ENCODE data around the gene CMTM5. TPM values are rescaled to one million over a fixed set of nuclear protein-coding genes. Genes with fewer than 3 reads are reported as not detected.

CMTM5 gene
- polyA plus RNA-seq, 1 donor from 2014 or later: 0.80 TPM

DNA sequence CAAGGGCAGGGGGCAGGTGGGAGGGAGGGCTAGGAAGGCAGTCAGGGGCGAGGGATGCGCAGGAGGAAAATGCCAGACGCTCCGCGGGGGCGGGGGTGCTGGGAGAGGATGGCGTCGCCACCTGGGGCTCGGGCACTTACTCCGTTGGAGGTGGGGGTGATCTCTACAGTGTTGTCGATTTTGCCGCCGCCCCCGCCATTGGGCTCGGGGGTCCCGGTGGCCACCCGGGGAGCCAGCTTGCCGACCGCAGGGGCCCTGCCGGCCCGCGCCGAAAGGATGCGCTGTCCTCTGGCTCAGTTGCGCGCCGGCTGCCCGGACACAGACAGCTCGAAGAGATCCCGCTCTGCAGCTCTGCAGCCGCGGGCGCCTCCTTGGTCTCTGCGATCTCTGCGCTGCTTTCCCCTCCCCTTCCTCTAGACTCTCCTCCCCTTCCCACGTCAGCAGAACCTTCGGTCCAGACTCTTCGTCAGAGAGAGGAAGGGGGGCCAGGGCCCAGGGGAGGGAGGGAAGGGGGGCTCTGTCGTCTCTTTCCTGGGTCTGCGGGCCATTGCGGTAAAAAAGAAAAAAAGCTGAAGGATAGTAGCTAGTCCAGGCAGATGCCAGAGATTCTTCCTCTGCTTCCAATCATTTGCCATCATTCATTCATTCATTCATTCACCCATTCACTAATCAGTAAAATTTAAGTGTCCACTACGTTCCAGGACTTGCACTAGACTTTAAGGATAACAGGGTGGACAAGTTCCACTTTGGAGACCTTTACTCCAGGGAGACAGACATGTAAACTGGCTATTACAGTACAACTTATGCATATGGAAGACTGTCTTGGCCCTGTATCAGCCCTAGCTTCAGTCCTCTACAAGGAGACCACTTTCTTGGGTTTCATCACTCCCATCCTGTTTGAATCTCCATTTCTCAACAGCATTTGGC lies 24.1 kb upstream of the CMTM5 start, which contains the start of gene SLC22A17:
SLC22A17 (minus strand) TSS at position 382 of the 927 bp plus-strand sequence.
- Mint-ChIP-seq H3K4me1 (peaks cover 7 to 10% (median 9%) of the 10 kb centered on the region in 3 donors), H3K36me3 (no peaks in the 10 kb centered on the region), H3K27ac (no peak within 1 kb of the TSS), H3K9me3 (no peaks in the 10 kb centered on the region), H3K27me3 (peaks cover 48% of the 10 kb centered on the region), H3K4me3 (peak within 1 kb of the TSS; percentile 64 to 82 (median 74))

DNA sequence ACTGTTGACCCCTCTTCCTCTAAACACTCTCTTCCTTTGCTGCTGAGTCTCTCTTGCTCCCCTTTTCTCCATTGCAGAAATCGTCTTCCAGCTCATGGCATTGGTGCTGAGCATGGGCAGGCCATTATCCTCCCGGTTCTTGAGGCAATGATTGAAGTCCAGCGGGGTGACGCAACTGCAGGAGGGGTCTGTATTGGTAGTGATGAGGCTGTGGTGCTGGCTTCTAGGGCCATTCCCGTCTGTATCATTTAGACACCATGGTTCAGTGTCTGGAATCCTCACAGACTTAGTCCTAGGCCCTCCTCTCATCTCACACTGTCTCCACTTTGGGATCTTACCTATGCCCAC lies 23.4 kb upstream of the CMTM5 start:
- H3K27ac Mint-ChIP-seq: no peak overlapping the region
- H3K4me3 Mint-ChIP-seq: peak overlapping the region; percentile 64 to 82 (median 74)
- H3K9me3 Mint-ChIP-seq: no peaks in the 10 kb centered on the region
- H3K36me3 Mint-ChIP-seq: no peaks in the 10 kb centered on the region
- peaks cover 7 to 10% (median 9%) of the 10 kb centered on the region in 3 donors for H3K4me1 Mint-ChIP-seq
- peaks cover 48% of the 10 kb centered on the region for H3K27me3 Mint-ChIP-seq

DNA sequence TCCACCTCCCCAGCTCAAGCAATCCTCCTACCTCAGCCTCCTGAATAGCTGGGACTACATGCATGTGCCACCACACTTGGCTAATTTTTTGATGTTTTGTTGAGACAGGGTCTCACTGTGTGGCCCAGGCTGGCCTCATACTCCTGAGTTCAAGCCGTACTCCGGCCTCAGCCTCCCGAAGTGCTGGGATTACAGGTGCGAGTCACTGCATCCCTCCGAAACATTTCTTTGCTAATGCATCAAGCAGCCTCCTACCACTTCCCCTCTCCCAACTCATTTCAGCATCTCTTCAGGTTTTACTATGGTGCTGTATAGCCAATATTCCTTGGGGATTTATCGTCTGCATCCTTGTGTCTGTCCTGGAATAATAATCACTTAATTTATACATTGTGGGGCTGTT lies 21.9 kb upstream of the CMTM5 start:
- no peak overlapping the region for H3K4me3 Mint-ChIP-seq
- no peaks in the 10 kb centered on the region for H3K9me3 Mint-ChIP-seq
- H3K4me1 Mint-ChIP-seq: peaks cover 7 to 10% (median 9%) of the 10 kb centered on the region in 3 donors
- H3K27me3 Mint-ChIP-seq: peaks cover 49% of the 10 kb centered on the region
- H3K27ac Mint-ChIP-seq: no peak overlapping the region
- no peaks in the 10 kb centered on the region for H3K36me3 Mint-ChIP-seq

DNA sequence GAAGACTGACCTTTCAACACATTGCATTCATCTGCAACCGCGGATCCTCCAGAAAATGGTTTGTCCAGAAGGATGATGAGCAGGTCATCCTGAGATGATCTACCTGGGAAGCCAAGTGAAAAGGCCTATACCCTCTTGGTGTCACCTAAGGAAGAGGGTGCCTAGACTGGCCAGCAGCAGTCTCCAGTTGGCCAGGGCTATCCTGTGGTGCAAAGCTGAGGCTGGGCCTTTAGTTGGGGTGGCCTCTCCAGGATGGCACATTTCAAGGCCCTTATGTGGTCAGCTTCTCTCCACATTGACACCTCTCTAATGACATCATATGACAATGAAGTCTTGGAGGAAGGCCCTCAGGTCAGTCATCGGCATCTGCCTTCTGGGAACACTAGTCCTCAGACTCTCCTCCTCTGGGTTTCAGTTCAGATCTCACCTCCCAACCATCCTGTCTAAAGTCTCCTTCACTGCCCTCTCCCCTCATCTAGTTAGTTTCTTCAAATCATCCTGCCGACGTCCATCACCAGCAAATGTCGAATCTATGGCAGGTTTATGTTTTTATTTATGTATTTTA lies 20.9 kb upstream of the CMTM5 start:
- H3K4me1 Mint-ChIP-seq: peaks cover 4 to 10% (median 9%) of the 10 kb centered on the region in 3 donors
- peaks cover 46% of the 10 kb centered on the region for H3K27me3 Mint-ChIP-seq
- no peaks in the 10 kb centered on the region for H3K9me3 Mint-ChIP-seq
- H3K4me3 Mint-ChIP-seq: no peak overlapping the region
- no peaks in the 10 kb centered on the region for H3K36me3 Mint-ChIP-seq
- H3K27ac Mint-ChIP-seq: no peak overlapping the region

DNA sequence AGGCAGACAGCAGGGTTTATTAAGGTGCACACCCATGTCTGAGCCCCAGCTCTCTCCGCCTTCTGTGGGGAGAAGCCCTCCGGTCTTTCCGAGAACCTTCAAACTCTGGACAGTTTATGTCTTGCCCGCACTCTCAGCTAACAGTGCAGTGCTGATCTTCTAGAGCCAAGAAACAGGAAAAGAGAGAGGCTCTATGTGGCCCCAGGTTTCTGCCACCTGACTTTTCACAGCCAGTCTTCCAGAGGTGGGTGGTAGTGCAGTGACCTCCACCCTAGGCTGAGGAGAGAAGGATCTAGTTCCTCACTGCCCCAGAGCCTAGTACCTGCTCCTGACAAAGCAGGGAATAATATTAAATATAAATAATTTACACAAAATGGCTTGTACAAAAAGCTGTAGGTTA lies 20.2 kb upstream of the CMTM5 start:
- Mint-ChIP-seq H3K4me1 (peaks cover 2 to 6% (median 4%) of the 10 kb centered on the region in 3 donors), H3K27me3 (peaks cover 44% of the 10 kb centered on the region), H3K27ac (no peak overlapping the region), H3K4me3 (no peak overlapping the region), H3K36me3 (no peaks in the 10 kb centered on the region), H3K9me3 (no peaks in the 10 kb centered on the region)

DNA sequence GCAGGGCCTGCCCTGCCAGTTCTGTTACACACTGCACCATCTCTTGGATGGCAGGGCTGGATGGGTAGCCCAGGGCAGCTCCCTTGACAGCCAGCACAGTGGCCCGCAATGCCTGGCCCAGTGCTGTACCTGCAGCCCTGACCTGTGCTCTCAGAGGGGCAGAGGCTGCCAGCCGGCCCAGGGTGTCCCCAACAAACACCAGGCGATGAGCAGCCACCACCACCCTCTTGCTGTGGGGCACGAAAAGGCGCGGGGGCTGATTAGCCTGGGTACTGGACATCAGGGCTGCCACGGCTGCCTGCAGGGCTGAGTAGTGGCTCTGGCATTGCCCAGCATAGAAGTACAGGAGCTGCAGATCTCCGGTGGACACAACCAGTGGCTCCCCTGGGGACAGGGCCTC lies 19.6 kb upstream of the CMTM5 start:
- H3K4me3 Mint-ChIP-seq: no peak overlapping the region
- peaks cover 2 to 6% (median 4%) of the 10 kb centered on the region in 3 donors for H3K4me1 Mint-ChIP-seq
- H3K9me3 Mint-ChIP-seq: no peaks in the 10 kb centered on the region
- H3K36me3 Mint-ChIP-seq: no peaks in the 10 kb centered on the region
- H3K27ac Mint-ChIP-seq: no peak overlapping the region
- peaks cover 44% of the 10 kb centered on the region for H3K27me3 Mint-ChIP-seq

DNA sequence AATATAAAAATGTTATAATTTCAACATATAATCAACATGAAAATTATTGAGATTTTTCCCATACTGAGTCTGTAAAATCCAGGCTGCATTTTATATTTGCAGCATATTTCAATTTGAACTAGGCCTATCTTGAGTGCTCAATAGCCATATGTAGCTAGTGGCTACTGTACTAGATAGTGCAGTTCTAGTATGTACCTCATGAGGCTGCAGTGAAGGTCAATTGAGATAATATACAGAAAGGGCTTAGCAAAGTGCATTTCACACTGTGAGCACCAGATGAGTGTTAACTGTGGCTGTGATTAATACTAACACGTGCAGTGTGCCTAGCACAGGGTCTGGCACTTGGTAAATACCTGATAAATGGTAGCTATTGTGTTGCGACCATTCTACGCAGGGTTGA lies 18.8 kb upstream of the CMTM5 start:
- Mint-ChIP-seq H3K9me3 (no peaks in the 10 kb centered on the region), H3K36me3 (no peaks in the 10 kb centered on the region), H3K4me3 (no peak overlapping the region), H3K27ac (no peak overlapping the region), H3K27me3 (peaks cover 41% of the 10 kb centered on the region), H3K4me1 (peaks cover 2 to 6% (median 2%) of the 10 kb centered on the region in 3 donors)

DNA sequence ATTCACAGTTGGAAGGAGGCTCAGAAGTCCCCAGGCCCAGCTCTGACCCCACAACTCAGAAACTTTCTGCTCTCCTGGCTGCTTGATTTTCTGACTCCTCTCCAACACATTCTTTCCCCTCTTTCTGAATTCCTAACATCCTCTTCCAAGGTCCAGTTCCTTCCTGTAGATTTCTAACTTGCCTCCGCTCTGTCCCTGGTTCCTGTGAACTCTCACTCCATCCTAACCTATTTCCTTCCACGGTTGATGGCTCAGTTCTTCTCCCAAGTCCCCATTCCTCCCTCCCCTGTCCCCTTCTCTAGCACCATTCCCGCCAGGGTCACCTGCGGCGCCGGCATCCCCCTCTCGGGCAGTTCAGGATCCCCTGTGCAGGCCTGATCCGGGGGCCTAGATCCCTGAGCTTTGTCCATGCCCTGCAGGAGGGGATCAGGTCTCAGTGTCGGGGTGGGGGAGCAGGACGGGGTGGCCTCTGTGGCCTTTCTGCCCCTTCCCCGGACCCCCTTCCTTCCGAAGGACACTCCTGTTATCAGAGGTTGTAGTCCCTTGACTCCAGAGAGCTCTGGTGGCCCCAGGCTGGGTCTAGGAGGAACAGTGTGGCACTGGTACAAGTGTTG lies 18.2 kb upstream of the CMTM5 start:
- H3K36me3 Mint-ChIP-seq: no peaks in the 10 kb centered on the region
- H3K27me3 Mint-ChIP-seq: peaks cover 35% of the 10 kb centered on the region
- H3K4me1 Mint-ChIP-seq: peaks cover 0 to 6% (median 0%) of the 10 kb centered on the region in 3 donors
- H3K27ac Mint-ChIP-seq: no peak overlapping the region
- H3K4me3 Mint-ChIP-seq: no peak overlapping the region
- no peaks in the 10 kb centered on the region for H3K9me3 Mint-ChIP-seq

DNA sequence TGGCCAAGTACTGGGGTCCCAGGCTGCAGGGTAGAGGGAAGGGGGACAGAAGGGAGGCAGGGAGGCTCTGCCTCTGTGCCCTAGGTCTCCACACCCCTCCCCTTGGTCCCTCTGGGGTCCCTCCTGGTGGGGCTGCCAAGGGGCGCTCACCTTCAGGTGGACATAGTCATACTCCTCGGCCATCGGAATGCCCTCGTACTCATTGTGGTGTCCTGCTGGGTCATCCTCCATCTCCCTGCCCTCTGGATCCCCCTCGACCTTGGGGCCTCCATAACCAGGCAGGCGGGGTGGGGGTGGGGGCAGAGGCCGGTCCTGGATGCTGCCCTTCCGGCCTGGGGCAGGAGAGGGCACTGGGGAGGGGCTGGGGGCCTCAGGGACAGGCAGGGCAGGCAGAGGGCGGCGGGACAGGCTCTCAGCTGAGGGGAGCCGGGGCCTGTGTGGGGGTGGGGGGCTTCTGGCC lies 17.6 kb upstream of the CMTM5 start:
- no peak overlapping the region for H3K27ac Mint-ChIP-seq

DNA sequence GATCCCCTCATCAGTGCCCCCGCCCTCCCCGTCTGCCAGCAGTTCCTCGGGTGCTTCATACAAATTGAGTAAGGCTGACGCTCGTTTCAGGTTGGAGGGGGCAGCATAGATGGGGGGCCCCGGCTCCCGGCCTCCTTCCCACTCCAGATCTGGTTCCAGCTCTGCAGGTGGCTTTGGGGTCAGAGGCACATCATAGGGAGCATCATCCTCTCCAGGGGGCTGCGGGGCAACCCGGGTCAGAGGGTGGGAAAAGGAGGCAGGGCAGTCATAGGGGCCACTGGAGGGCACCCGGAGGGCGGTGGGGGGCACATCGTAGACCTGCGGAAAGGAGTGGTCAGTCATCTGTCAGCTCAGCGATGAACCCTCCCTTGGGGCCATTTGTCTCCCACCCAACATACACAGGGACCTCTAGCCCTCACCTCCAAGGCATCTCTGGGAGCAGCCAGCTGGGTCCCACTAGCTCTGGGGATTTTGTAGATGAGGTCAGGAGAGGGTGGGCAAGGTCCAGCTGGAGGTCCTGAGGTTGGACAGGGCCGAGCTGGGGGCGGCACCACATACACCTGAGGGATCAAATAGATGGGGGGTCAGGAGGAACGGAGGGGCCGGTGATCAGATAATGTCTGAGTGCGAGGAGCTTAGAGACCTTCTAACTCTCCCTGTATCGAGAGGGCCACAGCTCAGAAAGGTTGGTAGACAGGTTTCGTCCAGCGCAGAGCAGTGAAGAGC lies 17.0 kb upstream of the CMTM5 start:
- no peak overlapping the region for H3K4me3 Mint-ChIP-seq
- H3K27ac Mint-ChIP-seq: no peak overlapping the region
- no peaks in the 10 kb centered on the region for H3K9me3 Mint-ChIP-seq
- H3K4me1 Mint-ChIP-seq: no peaks in the 10 kb centered on the region
- peaks cover 27% of the 10 kb centered on the region for H3K27me3 Mint-ChIP-seq
- no peaks in the 10 kb centered on the region for H3K36me3 Mint-ChIP-seq

More for the DNA sequence above, 17.6 kb upstream of the CMTM5 start:
- H3K4me1 Mint-ChIP-seq: peaks cover 0 to under 1% (median 0%) of the 10 kb centered on the region in 3 donors
- H3K27me3 Mint-ChIP-seq: peaks cover 30% of the 10 kb centered on the region
- H3K4me3 Mint-ChIP-seq: no peak overlapping the region
- no peaks in the 10 kb centered on the region for H3K9me3 Mint-ChIP-seq
- H3K36me3 Mint-ChIP-seq: no peaks in the 10 kb centered on the region

DNA sequence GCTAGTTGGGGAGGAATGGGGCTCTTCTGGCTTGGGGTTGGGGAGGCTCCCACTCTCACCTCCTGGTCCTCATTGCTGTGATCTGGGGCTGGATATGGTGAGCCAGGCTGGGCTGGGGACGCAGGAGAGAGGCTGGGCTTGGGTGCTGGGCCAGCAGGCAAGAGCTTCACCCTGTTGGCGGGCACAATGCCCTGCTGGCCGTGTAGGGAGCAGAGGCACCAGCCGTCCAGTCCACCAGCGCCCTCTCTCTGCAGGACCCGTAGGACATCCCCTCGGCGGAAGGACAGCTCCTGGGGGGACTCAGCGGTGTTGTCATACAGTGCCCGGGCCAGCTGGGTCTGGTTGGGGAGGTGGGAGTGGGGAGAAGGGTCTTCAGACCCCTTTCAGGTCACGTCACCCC lies 16.4 kb upstream of the CMTM5 start:
- H3K27me3 Mint-ChIP-seq: peaks cover 20% of the 10 kb centered on the region
- no peaks in the 10 kb centered on the region for H3K36me3 Mint-ChIP-seq
- H3K4me1 Mint-ChIP-seq: no peaks in the 10 kb centered on the region
- H3K4me3 Mint-ChIP-seq: no peak overlapping the region
- H3K9me3 Mint-ChIP-seq: no peaks in the 10 kb centered on the region
- H3K27ac Mint-ChIP-seq: no peak overlapping the region

DNA sequence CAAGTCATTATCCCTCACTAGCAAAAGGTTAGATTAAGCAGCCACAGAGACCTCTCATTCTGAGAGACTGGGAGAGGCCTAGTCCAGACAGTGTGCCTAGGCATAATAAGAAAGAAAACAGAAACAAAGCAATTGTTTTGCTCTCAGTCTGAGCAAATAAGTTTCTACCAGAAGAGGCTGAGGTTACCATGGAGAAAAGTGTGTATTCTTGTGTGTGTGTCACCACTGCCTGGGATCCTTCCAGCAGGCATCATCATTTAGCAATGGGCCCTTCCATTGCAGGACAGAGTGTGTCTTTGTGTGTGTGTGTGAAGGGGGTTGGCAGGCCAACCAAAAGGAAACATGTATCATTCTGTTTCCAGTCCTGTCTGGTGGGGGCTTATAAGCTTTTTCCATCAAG lies 15.5 kb upstream of the CMTM5 start:
- peaks cover 13% of the 10 kb centered on the region for H3K27me3 Mint-ChIP-seq
- no peaks in the 10 kb centered on the region for H3K4me1 Mint-ChIP-seq
- H3K27ac Mint-ChIP-seq: no peak overlapping the region

DNA sequence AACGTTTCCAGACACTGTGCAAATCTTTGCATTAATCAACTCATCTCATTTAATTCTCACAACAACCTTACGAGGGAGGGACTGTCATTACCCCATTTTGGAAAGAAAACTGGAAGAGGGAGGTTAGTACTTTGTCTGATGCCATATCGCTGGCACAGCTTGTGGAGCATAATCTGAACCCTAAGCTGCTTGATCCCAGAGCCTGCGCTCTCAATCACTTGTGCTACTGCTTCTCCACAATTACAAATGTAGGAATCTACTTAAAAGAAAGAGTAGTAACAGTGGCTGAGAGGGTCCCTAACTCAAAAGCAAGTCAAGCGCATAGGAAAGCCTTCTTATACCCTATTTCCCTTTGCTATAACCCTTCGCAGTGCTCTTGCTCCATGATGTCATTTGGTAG lies 15.1 kb upstream of the CMTM5 start:
- Mint-ChIP-seq H3K36me3 (no peaks in the 10 kb centered on the region), H3K27ac (no peak overlapping the region), H3K9me3 (no peaks in the 10 kb centered on the region), H3K4me1 (no peaks in the 10 kb centered on the region), H3K4me3 (no peak overlapping the region), H3K27me3 (peaks cover 13% of the 10 kb centered on the region)

More for the DNA sequence above, 15.5 kb upstream of the CMTM5 start:
- no peaks in the 10 kb centered on the region for H3K9me3 Mint-ChIP-seq
- H3K4me3 Mint-ChIP-seq: no peak overlapping the region
- H3K36me3 Mint-ChIP-seq: no peaks in the 10 kb centered on the region

DNA sequence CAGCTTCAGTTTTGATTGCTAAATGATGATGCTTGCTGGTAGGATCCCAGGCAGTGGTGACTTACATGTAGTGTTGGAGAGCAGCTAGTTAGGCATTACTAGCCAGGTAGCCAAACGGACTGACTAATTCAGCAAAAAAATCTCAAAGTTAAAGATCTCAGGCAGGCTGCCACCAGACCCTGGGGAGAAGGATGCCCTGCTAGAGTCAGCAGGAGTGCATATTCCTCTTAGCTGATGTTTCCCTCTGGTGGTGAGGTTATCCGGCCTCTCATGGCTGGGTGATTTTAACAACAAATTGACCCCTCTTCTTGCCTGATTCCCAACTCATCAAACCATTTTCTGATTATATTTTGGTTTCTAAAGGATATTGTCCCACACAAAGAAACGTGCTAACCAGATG lies 14.6 kb upstream of the CMTM5 start:
- H3K27ac Mint-ChIP-seq: no peak overlapping the region
- H3K4me3 Mint-ChIP-seq: no peak overlapping the region
- no peaks in the 10 kb centered on the region for H3K36me3 Mint-ChIP-seq
- peaks cover 17% of the 10 kb centered on the region for H3K27me3 Mint-ChIP-seq
- no peaks in the 10 kb centered on the region for H3K9me3 Mint-ChIP-seq
- H3K4me1 Mint-ChIP-seq: no peaks in the 10 kb centered on the region

All from IgD-negative memory B cell (primary cell).